Stimulated activated CD8-positive, alpha-beta memory T cell treated with anti-CD3 and anti-CD28 coated beads, Interleukin-15, amount 100 ng/mL, for 48 hours (primary cell): Measurements from ENCODE around the gene PIH1D1.

Experiments used
- DNase-seq, 2 donors: peaks; one replicate each; pipeline ENCODE4 v3.0.0-alpha.2; 2020; ENCODE audit warnings: low read depth in 2 of 2

The PIH1D1 gene

DNA sequence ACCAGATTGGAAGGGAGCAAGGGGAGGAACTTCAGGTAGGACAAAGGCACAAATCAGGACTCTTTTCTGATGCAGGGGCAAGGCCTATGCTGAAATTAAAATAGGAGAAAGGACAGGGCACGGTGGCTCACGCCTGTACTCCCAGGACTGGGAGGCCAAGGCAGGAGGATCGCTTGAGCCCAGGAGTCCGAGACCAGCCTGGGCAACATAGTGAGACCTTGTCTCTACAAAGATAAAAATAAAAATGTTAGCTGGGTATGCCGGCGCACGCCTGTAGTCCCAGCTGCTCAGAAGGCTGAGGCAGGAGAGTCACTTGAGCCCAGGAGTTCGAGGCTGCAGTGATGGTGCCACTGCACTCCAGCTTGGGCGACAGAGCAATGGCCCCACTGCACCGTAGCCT is 15.9 kb downstream of the PIH1D1 start:
- DNase-seq: no peak

DNA sequence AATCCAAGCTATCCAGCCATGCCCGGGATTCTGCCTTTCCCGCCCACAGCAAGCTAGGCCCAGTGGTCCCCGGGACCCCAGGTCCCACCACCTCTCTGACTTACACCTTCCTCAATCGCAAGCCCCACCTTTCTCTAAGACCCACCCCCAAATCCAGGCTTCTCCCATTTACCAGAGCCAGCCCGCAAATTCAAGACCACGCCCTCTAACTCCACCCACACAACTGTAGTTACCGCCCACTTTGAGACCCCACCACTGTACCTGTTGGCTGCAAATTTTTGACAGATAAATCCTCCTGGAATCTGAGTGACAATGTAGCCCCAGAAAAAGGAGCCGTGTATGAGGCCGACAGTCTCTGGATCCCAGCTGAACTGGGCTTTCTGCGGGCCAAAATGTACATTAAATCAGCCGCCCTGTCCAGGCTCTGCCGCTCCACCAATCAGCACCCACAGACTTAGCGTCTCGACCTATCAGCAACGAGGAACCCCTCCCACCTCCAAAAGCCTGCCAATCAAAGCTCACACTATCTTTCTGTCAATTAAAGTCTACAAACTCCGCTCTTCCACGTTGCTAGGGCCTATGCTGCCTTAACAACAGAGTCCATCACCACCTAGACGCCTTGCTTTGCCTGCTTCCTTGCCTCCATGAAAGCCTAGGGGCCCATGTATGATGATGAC is 16.6 kb downstream of the PIH1D1 start:
- no peak for DNase-seq

DNA sequence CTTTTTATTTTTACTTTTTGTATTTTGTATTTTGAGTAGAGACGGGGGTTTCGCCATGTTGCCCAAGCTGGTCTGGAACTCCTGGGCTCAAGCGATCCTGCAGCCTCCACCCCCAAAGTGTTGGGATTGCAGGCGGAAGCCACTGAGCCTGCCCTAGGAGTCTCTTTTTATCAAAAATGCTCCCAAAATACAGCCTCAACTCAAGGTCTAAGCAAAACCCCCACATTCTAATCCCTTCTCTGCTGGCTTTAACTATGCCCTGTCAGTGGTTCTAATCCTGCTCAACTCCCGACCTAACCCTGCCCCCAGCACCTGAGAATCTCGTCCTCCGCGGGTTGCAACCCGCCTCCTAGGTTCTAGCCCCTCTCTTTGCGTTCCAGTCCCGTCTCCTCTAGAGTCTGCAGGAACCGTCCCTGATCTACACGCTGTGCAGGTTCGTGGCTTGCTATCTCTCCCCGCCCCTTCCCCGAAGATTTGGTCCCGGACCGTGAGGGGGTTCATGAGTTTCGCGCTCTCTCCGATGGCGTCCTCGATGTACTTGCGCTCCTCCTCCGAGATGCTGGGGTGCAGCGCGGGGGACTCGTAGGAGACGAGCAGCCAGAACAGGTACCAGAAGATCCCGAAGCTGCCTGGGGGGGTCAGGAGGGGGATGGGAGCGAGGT is 18.2 kb downstream of the PIH1D1 start:
- DNase-seq: no peak

DNA sequence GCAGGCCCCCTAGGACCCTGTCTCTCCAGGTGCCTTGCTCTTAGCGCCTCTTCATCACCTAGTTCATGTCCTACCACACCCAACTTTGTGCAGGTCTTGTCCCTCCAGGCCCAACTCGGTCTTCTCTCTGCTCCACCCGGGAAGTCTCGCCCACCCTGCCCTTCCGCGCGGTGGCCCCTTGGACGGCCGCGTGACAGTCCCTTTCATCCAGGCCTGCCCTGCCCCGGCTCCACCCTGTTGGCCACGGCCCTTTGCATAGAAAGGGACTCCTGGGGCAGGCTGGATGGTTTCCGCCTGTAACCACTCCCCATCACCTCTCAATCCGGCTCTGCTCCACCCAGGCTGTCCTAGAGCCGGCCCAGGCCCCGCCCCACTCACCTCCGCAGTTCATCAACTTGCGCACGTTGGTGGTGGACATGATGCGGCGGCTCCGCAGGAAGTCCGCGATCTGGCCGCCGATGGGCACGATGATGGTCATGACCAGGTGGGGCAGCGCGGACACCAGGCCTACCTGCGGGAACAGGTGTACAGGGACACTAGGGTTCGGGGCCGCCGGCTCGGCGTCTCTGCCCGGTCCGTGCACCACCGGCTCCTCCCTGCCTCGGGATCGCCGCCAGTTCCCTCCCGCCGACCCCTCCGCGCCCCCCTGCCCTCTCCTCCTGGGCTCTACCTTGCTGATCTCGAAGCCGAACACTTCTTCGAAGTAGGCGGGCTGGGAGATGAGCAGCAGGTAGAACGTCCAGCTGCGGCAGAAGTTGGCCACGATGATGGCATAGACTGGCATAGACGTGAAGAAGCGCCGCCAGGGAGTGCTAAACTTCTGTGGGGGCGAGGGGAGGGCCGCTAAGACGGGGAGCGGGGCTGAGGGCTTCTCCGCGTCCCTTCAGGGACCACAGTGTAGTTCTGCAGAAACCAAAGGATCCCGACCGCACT is 19.2 kb downstream of the PIH1D1 start:
- DNase-seq: no peak

DNA sequence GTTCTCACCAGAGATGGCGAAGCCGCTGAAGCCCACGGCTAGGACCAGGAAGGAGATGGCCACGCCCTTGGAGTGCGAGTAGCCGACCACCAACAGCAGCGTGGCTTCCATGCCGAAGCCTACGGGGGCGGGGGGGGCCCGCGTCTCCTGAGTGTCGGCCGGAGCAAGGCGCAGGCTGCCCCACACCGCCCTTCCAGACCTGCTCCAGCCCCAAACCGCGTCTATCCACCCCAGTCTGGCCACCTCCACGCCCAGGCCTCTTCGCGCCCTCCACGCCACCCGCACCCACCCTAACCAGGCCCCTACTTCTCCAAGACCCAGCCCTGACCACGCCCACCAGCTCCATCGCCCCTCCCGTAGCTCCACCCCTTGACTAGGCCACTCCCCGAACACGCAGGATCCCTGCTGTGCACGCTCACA is 20.3 kb downstream of the PIH1D1 start:
- no peak for DNase-seq

DNA sequence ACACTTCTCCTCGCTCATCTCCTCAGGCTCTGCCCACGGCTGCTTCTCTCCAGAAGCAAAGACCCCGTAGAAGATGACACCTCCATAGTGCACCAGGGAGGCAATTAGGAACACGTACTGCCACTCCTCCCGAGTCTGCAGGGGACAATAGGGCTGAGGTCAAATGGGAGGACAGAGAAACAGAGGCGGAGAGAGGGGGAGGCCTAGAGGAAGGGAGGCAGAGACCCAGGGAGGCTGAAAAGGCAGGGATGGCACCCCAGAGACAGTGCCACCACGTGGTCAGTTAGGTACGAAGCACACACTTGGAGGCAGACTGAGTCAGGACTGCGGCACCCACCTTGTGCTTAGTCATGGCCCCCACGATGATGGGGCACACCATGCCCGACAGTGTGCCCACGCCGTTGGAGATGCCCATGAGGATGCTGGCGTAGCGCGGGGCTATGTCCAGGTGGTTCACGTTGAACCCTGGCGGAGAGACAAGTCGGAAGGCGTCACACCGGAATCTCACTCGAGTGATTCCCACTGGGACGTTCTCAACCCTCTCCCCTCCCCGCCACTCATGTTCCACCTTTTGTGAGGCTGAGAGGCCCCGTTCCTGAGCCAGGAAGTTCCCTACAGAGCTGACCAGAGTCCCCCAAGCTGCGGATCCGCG is 20.8 kb downstream of the PIH1D1 start:
- no peak for DNase-seq

DNA sequence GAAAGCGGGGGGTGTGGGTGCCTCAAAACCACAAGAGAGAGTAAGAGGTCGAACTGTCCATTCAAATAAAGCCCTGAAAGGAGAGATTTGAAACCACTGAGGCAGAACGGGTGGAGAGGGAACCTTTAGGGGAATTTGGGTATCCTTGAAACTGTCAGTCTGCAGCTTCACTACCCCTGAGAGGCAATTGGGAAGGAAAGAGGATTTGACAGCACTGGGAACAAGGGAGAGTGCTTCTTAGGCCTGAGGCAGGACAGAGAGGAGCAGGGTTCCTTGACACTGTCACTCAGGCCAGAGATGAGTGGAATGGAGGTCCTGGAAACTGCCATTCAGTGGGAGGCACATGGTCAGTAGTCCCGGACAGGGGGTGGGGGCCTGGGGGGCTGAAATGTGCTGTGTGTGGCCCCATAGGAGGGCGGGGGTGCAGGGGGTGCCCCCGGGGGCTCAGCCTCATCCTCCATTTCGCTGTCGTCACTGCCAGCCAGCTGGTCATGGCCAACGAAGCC is 21.4 kb downstream of the PIH1D1 start:
- DNase-seq: no peak

DNA sequence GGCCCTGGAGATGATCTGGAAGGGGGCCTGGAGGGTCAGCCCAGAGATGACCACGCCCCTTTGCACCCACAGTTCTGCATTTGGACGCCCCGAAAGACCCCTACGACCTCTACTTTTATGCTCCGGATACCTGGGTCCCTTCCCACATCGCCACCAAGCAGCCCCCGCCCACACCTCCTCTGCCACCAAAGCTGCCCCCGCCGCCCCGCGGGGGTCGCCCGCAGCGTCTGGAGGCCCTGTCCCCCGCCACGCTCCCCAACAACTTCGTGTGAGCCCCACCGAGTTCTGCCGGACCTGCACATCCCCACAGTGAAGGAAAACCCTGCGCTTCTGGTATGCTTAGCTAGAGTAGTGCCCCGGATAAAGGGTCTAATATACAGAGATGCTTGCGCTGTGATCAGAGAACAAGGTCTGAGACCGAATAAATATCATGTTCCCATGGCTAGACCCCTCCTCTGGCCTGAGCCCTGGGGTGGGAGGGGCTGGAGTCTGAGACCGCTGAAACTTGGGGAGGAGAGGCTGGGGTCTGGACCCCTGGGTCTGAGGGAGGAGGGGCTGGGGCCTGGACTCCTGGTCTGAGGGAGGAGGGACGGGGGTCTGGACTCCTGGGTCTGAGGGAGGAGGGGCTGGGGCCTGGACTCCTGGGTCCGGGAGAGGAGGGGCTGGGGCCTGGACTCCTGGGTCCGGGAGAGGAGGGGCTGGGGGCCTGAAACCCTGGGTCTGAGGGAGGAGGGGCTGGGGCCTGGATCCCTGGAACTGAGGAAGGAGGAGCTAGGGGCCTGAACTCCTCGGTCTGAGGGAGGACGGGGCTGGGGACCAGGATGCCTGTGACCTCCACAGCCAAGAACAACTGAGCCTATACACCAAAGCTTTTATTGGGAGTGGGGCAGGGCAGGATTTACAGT is 22.8 kb downstream of the PIH1D1 start:
- no peak for DNase-seq

DNA sequence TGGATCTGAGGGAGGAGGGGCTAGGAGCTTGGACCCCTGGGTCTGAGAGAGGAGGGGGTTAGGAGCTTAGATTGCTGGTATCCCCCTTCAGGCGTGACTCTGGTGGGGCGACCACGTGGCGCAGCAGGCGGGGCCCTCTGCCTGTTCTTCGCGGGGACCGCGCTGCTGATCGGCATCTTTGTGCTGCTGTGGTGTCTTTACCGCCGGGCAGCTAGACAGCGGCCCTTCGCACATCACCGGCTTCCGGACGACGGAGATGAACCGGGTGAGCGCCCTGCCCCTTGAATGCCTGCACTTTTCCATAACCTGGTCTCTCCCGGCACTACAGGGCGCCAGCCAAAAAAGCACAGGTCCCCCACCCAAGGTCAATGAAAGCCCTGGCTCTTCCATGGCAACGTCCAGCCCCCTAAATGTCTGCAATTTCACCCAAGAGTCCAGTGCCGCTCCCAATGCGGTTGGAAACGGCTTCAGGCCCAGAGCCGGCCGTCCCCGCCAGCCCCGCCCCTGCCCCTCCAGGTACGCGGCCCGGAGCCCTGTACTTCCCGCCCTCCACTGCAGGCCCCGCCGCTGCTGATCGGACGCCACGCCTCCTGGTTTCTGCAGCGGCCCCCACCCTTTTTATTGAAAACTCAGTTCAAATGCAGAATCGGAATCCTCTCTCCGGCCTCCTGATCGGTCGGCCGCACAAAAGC is 23.6 kb downstream of the PIH1D1 start:
- DNase-seq: no peak

DNA sequence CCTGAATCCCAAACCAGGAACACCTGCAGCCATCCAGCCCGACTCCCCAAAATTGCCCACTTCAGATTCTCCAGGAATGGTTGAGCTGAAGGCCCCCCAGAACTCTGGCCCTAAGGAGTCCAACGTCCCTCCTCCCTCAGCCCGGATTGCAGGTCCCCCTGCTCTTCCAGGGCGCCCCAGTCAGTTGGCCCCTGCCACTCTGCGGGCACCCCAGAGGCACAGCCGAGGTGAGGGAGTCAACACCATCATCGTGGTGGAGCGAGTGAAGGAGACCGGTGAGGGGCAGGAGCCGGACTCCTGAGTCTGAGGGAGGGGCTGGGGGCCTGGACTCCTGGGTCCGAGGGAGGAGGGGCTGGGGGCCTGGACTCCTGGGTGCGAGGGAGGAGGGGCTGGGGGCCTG is 24.3 kb downstream of the PIH1D1 start:
- DNase-seq: no peak

DNA sequence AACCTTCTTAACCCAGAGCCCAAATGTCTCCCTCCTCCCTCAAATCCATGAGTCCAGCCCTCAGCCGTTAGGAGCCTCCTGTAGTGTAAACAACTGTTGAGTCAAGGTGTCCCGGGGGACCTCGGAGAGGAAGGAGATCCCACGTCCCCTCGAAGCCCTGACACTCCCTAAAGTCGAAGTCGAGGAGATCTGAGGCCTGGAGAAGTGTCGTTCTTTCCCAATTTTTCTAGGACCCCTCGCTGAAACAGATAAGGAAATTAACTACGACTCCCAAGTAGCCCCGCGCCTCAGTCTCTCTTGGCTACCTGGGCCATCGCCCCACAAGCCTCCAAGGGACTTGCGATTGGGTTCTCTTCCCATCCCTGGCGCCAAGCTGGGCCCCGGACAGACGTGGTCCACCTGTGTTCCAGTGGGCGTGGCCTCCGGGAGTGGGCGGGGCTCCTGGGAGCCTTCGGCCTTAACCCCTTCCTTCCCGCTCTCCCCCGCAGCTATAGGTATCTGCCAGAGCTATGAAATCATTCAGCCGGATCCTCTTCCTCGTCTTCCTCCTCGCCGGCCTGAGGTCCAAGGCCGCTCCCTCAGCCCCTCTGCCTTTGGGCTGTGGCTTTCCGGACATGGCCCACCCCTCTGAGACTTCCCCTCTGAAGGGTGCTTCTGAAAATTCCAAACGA is 25.6 kb downstream of the PIH1D1 start:
- DNase-seq: no peak

DNA sequence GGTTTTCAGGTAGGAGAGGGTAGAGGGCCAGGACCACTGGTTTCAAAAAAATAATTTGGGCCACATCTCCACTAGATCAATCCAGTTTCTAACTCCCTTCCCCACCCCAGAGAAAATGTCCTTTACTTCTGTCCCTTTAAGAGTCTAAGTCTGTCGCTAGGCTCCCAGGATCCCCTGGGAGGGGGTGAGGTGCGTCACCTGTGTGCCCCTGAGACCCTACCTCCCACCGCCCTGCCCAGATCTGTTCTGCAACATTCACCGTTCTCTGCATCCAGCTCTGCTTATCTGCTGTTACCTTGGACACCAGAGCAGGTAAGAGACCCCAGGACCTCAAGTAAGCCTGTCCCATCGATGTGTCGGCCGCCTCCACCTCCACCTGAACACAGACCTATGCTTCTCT is 26.4 kb downstream of the PIH1D1 start, which contains the start of gene GFY:
Gene GFY, plus strand, starts transcription at position 211 of the 400 bp plus-strand sequence. CDS start 1,043 bp downstream, outside the sequence.
- no peak for DNase-seq

DNA sequence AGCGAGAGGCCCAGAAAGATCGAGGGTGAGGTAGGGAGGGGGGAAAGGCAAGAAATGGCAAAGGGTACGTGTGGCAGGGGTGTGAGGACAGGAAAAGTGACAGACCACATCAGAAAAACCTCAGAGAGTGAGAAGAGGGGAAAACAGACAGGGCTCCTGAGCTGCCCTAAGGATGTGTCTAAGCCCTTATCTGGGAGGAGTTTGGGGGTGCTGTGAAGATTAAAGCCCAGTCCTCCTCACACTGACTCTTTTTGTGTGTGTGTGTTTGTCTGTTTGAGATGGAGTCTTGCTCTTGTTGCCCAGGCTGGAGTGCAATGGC is 27.7 kb downstream of the PIH1D1 start:
- DNase-seq: no peak

DNA sequence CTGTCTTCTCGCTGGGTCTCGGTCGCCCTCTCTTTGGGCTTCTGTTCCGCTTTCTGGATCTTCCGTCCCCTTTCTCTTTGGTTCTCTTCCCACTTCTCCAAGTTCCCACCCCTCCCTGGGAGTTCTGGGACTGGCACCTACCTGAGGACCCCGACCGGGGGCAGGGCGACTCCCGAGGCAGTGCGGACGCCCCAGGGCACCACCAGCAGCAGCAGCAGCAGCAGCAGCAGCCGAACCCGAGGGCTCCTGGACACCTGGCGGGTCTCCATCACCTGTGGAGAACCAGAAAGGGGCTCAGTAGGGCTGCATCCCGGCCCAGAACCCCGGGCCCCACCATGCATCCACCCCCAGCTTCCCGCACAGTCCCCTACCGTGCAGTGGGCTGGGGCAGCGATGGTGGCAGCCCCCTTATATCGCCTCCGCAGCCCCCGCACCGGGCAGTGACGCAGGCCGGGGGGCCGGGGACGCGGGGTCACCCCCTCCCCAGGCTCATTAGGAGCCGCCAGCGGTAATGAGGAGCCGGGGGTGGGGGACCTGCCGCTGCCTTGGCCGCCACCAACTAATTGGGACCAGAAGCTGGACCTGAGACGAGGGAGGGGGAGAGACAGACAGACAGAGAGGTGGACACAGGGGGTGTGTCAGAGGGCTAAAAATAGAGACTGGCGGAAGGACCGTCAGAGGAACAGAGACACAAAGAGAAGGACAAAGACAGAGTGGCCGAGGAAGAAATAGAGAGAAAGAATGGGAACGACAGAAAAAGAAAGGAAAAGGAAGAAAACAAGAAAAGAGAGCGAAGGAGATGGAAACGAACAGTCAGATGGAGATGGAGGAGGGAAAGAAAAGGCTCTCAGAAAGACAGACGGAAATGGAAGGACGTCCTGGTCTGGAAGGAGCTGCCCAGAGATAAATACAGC is 28.3 kb downstream of the PIH1D1 start, which contains the start of gene PTH2:
Gene PTH2, minus strand, starts transcription at position 371 of the 914 bp plus-strand sequence. Its CDS starts 102 bp downstream, at position 269.
- DNase-seq: no peak

DNA sequence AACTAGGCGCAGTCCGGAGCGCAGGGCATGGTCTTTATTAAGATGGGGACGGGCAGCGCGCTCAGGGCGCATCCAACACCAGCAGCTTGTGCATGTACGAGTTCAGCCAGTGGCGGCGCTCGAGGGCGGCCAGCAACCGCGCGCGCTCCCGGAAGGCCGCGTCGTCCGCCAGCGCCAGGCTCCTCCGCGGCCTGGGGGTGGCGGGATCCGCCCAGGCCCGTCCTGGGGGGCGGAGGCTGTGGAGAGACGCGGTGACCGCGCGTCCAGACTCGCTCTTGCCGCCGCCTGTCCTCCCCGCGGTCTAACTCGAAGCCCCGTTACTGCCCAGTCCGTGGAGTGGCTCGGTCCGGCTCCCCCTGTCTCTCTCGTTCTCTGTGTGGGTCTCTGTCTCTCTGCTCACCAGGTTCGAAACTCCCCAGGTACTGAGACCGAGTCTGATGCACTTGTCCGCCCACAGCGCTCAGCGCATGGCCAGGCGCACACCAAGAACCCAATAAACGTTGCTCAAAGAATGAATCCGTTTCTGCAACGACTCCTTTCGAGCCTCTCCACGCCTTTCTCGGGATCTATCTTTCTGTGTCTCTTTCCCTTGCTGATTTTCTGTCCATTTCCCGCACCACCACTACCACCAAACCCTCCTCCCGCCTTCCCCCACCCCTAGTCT is 29.1 kb downstream of the PIH1D1 start:
- DNase-seq: no peak

DNA sequence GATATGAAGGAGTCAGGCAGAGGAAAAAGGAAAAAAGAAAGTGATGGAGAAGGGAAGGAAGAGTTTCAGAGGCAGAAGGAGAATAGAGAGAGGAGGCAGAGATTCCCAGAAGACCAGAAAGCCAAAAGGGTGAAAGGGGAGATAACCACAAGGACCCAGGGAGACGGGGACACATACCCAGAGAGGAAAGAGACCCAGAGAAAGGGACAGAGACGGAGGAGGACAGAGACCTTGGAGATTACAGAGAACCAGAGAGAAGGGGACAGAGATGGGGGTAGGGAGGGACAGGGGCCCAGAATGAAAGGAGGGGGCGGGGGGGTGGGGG is 29.8 kb downstream of the PIH1D1 start:
- DNase-seq: no peak

DNA sequence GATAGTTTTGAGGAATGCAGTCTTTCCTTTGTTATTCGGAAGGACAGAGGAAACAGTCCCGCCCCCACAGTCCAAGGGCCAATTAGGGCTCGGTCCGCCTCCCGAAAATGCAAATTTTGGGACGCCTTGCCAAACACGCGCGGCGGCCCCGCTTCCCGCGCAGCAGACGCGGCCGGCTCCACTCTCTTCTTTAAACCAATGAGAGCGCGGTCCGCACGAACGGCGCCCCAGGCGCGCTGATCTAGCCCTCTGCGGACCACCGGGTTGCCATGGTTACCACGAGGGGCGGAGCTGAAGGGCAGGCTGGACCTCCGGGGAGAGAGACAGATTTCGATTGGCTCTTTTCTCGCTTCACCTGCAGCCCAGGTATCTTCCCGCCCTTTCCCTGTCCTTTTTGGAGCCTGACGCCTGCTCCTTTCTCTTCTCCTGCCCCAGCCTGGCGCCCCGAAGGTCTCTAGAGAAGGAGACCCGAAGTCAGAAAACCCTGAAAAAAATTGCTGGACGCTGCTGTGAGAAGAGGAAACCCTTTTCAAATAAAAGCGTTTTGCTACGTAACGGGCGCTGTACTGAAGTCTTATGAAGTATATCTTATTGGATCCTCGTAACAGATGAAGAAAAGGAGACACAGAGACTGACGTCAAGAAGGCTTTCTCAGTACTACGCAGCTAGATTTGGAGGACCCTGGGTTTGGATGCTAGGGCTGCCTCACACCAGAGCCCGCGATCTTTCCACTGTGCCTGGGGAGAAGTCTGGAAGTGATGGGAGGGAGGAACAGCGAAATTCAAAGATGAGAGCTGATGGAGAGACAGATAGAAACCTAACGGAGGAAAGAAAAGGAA is 30.4 kb downstream of the PIH1D1 start:
- peak in 1 of 2 donors; percentile 37 for DNase-seq
